Globus pallidus (tissue), 1 donor: ENCODE results near the gene SLC16A2.
A peak's percentile ranks its signal among the peaks of the same experiment; 100 is the strongest.
"Not testable (repeated sequence)": the region's sequence is repeated elsewhere in the genome, so short reads cannot be mapped to it uniquely, and the experiment has no call there.

Experiments used
- DNase-seq: peaks from one replicate; pipeline ENCODE4 v3.0.0-alpha.2; 2015; ENCODE audit warnings: low spot score

Gene SLC16A2

GRCh38 chrX:74446876-74447275, 25.6 kb downstream of the SLC16A2 start:
- no peak for DNase-seq

DNA sequence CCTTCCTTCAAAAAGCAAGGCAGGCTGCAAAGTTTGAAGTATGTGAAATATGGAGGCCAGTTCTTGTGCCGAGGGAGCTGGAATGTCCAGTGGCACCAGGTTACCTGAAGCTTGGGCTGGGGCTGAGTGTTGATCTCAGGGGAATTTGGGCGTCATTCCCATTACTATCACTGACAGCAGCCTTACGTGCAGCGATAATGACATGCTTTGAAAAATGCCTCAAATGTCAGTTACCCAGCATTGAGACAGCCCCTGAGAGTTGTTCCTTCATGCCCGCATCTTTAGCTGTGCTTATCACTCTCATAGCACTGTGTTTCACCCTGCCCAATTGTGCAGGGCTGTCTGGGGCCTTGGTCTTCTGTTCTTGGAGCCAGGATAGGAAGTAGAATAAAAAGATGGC, 27.4 kb downstream of the SLC16A2 start:
- DNase-seq: no peak

- no peak for DNase-seq
These were observed 28.1 kb downstream of the SLC16A2 start for GRCh38 chrX:74449322-74449936.

GRCh38 chrX:74449937-74450330, 28.6 kb downstream of the SLC16A2 start:
- DNase-seq: no peak

DNA sequence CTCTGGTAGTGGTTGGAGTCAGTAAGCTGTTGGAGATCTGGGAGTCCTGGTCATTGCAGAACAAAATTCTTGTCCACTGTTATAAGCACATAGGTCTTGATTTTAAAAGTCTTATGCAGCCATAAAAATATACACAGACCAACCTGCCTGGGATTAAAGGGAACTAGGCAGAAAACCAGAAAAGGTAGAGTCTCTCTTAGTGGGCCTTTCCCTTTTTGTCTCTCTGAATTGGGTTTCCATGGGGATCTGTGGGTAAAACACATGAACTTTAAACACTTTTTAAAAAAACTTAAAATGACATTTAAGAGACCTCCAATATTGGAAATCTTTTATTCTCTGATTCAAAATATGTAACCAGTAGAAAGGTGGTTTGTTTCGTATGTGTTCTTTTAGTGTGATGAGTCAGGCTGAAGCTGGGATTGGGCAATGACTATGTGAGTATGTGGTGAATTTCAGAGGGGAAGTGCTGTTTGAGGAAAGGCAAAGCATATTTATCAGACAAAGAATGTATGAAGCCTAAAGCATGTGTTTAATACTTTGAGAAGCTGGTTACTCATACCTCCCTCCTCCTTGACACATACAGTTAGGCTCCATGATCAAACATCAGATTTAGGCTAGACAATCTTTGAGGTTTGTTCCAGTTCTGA, 29.6 kb downstream of the SLC16A2 start:
- no peak for DNase-seq

DNA sequence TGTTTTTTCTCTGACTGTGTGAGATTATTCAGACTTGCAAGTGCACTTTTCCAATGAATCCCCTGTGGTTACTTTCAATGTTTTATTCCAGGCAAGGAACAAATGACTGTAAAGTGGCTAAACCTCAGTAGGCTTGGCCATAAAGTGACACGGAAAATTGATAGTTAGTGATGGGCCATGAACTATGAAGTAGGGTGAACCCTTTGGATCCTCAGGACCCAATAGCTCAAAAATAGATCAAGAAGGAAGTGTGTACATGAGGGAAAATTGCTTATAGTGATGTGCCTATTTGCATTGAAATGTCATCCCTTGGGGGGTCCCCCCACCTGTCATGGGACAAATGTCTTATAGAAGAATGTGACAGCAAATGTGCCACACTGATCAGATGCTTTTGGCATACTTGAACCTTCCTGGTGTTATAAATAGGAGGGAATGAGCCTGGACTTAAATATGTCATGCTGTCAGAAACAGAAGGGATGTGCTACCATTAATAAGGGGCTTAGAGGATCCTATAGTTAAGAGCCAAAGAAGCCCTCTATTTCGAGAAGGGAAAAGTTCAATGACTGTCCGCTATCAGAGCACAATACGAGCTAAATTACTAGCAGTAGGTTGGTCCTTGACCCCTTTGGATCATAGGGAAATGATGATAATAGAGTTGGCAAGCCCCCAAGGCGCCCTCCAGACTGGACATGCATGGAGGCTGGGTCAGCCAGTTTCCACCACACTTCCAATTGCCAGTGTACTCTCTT, 30.3 kb downstream of the SLC16A2 start:
- DNase-seq: no peak

DNA sequence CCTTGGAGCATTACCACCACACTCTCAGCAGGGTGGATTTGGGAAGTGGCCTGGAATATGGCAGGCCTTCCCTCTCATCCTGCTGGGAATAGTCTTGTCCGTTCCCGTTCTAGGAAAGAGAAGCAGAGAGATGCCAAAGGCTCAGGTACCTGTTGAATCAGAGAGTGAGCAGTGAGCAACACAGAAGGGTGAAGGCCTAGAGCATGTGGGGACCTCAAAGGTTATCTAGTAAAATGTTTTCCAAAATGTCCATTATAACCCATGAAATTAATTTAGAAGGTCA, 30.8 kb downstream of the SLC16A2 start:
- DNase-seq: no peak

DNA sequence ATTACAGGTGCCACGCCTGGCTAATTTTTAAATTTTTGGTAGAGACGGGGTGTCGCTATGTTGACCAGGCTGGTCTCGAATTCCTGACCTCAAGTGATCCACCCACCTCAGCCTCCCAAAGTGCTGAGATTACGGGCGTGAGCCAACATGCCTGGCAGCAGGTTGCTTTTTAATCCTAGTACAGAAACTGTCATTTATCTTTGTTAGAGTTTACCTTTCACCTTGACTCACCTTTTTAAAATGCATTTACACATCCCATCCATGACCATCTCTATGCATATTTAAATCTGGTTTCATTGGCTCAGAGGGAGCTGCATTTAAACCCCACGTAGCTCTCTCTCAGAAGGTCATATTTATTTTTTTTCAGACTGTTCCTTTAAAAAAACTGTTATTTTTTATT, 31.9 kb downstream of the SLC16A2 start:
- no peak for DNase-seq

DNA sequence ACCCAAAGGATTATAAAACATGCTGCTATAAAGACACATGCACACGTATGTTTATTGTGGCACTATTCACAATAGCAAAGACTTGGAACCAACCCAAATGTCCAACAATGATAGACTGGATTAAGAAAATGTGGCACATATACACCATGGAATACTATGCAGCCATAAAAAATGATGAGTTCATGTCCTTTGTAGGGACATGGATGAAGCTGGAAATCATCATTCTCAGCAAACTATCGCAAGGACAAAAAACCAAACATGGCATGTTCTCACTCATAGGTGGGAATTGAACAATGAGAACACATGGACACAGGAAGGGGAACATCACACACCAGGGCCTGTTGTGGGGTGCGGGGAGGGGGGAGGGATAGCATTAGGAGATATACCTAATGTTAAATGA, 32.9 kb downstream of the SLC16A2 start:
- not testable (repeated sequence) for DNase-seq

GRCh38 chrX:74458736-74459135, 37.4 kb downstream of the SLC16A2 start:
- DNase-seq: no peak

DNA sequence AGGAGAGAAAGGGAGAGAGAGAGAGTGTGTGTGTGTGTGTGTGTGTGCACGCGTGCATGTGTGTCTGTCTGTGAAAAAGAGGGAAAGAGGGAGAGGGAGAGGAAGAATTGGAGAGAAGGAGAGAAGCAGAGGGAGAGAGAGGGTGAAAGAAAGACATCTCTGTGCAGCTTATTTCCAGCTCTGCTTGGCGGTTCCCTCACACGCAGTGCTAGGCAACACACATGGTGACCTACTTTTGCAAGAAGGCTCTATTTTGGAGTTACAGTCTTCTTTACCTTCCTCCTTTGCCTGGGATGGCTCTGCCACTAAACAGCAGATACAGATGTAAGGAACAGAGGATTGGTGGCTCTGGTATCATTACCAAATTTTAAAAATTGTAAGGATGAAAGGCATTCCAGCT, 40.1 kb downstream of the SLC16A2 start:
- DNase-seq: peak; percentile 1

GRCh38 chrX:74464722-74465121, 43.4 kb downstream of the SLC16A2 start:
- DNase-seq: no peak

DNA sequence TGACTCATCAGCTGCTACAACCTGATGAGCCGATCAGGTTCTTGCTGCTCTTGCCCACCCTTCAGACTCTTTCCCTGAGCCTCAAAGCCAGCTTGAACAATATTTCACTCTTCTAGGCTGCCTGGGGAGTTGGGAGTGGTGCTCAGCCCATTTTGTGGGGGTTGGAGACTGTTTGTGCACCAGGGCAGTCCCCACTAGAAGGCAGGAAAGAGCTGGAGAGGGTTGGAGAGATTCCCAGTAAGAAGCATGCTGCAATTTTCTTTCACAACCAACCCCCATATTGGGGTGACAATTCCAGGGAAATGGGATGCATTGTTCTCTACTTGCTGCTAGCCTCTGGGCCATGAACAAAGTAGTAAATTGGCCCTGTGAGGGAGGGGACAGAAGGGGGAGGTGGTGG, 44.1 kb downstream of the SLC16A2 start:
- no peak for DNase-seq

GRCh38 chrX:74467656-74468055, 46.4 kb downstream of the SLC16A2 start:
- DNase-seq: no peak

GRCh38 chrX:74473116-74473515, 51.8 kb downstream of the SLC16A2 start:
- not testable (repeated sequence) for DNase-seq

GRCh38 chrX:74490247-74490646, 69.0 kb downstream of the SLC16A2 start:
- DNase-seq: no peak

GRCh38 chrX:74492720-74493201, 71.5 kb downstream of the SLC16A2 start:
- DNase-seq: no peak

GRCh38 chrX:74493806-74494205, 72.5 kb downstream of the SLC16A2 start:
- DNase-seq: no peak

GRCh38 chrX:74498924-74499323, 77.6 kb downstream of the SLC16A2 start:
- DNase-seq: no peak

DNA sequence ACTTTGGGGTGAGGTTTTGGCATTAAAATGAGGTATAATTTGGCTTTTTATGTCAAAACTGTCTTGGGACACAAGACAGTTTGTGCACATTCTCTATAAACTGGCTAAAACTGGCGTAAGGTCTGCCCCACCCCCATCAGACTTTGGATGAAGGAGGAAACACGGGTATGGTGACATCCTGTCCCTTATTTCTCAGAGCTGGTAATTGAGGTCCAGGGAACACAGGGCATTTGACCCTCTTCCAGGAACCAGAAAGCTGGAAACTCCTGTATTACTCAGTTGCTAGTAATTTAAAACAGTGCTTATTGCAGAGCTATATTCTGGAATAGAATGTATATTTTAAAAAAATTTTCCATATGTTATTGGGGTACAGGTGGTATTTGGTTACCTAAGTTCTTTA, 78.8 kb downstream of the SLC16A2 start:
- DNase-seq: no peak

DNA sequence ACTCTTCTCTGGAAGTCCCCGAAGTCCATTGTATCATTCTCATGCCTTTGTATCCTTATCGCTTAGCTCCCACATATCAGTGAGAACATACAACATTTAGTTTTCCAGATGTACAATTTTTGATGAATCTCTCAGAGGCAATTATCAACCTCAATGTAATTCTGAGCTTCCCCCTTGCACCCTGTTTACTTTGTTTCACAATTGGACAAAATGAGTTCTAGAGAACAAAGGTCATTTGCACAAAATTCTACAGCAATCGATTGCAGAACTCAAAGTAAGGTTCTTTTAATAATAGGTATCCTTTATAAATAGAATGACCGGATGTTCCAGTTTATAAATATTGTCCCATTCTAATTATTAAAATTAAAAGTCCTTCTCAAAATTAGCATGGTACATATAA, 79.3 kb downstream of the SLC16A2 start:
- DNase-seq: no peak

DNA sequence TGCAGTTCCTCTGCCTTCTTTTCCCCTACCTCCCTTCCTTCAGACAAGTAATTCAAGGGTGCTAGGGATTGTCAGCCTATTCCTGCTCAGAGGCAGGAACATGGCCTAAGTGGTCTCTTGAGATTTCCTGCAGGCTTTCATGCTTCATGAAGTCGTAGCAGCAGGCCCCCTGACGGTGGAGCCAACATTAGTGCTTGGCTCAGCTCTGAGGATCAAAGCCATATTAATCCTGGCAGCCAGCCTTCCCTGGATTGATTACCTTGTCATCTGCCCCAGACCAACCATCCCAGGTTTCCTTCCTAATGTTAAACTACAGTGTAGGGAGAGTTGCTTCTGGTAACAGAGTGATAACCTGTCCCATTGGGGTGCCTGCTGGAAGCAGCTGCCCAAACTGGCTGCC, 84.1 kb downstream of the SLC16A2 start:
- DNase-seq: no peak

GRCh38 chrX:74506317-74507115, 85.2 kb downstream of the SLC16A2 start:
- DNase-seq: no peak
